ENCODE measurements around the gene MRAP.
"Not testable (repeated sequence)": the region's sequence is repeated elsewhere in the genome, so short reads cannot be mapped to it uniquely, and the experiment has no call there.

The MRAP gene

DNA sequence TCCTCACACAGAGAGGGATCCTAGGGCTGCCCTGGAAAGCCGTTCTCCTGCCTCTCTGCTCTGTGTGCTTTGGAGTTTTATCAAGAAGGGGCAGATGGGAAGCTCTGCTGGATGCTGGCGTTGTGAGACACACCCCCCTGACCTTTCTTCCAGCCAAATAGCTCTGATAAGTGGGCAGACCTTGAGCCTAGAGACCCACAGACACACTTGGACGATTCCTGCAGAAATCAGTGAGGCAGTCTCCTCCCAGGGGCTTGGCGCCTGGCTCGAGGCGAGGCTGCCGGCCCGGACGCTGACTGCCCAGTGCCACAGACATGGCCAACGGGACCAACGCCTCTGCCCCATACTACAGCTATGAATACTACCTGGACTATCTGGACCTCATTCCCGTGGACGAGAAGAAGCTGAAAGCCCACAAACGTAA, at the start of gene MRAP:
Gene MRAP (plus strand): TSS at position 198 of the 424 bp plus-strand sequence. CDS start 117 bp downstream, at position 315.
- peak; percentile 88 for DNase-seq (ENCODE audit: low spot score)

DNA sequence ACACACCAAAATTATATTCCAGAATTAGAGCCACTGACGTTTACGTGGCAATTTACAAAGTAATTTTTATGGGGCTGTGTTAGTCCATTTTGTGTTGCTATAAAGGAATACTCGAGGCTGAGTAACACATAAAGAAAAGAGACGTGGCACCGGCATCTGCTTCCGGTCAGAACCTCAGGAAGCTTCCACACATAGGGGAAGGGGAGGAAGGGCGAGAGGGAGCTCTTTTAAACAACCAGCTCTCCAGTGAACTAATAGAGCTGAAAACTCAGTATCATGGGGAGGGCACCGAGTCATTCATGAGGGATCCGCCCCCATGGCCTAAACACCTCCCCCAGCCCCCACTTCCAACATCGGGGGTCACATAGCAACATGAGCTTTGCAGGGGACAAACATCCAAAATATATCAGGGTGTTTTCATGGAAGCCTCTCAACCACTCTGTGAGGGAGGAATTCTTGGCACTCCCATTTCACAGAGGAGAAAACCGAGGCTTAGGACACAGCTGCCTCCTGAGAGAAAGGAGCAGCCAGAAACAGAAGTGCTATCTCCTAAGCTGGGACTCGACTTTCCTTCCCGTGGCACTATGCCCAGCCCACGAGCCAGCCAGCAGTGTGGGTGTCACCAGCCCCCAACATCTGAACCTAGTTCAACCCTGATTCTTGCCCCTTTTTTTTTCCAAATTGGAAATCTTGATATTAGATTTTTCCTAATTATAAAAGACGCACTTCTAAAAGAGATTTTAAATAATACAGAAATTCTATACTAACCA, 49.0 kb upstream of the MRAP start:
- no peak for DNase-seq (ENCODE audit: low spot score)

DNA sequence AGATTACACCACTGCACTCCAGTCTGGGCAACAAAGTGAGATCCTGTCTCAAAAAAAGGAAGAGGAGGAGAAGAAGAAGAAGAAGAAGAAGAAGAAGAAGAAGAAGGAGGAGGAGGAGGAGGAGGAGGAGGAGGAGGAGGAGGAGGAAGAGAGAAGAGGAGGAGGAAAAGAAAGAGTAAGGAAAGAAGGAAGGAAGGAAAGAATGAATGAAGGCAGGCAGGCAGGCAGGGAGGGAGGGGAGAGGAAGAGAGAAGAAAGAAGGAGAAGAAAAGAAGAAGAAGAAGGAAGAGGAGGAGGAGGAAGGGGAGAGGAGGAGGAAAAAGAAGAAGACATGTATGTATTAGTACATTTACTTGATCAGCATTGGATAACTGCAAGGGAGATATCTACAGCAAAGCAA, 46.5 kb upstream of the MRAP start:
- no peak for DNase-seq (ENCODE audit: low spot score)

DNA sequence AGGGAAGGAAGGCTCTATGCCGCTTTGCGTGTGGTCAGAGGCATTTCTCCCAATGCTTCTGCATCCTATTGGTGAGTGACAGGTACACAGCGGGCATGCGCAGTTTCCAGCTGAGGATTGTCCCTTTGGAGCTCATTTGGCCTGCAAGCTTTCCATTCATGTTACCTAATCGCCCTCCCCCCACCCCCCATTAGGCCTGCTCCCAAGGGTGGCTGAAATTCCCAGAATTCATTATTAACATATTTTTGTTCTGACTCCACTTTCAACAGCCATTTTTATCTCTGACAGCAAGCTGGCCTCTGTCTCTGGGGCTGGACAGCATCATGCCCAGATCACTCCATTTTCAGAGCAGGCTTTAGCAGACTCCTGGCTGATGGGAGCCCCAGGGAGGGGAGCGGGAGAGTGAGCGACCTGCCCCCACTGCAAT, 45.4 kb upstream of the MRAP start:
- no peak for DNase-seq (ENCODE audit: low spot score)

DNA sequence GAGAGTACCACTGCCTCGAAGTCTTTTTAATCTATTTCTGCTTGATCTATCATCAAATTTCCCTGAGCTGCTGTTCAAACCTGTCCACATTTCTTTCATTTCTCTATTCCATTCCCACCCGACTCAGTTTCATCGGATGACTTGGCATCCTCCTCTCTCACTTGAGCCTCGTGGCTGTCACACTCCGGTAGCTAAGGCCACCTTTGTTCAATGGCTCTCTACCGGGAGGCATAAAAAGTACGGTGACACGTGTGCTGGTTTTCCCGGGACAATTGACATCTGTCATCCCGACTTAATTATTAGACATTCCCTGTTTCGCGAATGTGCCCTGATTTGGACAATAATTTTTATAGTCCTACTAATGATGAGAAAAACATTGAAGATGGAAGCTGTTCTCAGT, 42.4 kb upstream of the MRAP start:
- DNase-seq (ENCODE audit: low spot score): no peak

DNA sequence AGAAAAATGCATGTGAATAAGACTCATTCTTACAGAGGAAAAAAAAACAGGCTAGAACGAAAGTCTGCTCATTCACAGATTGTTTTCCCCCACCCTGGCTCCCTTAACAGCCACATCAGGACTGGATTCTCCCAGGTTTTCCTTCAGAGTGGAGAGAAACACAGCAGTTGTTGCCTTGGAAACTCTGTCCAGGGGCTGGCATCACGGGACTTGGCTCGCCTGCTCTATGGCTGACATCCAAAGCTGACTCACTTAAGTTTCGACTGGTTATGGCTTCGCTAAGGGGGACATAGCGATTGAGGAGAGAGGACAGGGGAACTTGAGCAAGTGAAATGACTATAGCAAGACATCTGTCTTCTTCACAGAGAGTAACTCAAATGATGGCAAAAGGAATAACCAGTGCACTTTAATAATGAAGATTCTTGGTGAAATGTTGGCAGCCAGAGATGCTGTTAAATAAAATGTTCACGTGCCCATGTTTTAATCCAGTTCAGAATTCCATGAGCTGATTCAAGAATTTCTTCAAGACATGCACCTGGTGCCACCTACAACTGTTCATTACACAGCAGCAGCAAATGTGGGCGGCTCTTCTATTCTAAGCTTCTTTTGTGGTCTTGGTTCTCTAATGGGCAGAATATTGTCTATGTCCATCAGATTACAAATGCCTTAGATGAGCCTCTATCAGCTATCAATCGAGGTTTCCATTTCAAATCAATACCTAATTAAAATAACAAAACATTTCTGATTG, 41.6 kb upstream of the MRAP start:
- DNase-seq (ENCODE audit: low spot score): no peak

DNA sequence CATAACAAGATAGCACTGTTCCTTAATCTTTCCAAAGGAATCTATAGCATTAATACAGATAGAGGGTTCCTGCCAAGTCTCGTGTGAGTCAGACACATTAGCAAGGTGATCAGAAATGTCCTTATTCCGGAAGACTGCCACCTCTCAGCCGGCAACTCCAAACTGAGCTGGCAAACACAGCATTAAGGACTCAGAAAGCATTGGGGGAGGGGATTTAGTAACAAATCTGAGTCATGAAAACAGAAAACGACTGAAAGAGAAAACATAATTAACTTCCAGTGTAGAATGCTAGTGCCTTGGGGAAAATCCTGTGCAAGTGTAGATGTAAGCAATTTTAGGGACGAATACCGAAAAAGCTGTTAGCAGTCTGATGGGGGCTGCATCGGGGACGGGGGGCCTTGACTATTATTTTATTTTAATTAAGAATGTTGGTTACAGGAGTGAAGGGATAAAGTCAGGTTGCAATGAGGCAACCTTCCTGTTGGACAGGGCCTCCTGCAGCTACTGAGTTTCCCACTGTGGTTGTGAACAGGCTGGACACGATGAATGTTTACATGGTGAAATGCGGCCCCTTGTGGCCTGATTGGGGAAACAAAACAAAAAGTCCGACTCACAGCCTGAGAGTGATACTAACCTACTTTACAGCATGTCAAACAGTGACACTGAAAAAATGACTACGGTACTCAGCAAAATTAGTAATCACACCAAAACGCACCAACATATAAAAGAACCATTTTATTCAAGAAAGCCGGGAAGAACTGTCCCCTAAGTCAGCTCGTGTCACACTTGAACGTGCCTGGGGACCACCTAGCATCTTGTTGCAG, 40.5 kb upstream of the MRAP start:
- DNase-seq (ENCODE audit: low spot score): peak; percentile 84

DNA sequence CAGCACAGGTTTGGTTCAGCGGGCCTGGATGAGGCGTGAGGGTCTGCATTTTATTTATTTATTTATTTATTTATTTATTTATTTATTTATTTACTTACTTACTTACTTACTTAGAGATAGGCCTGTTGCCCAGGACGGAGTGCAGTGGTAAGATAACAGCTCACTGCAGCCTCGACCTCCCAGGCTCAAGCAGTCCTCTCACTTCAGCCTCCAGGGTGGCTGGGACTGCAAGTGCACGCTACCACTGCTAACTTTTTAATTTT, 39.9 kb upstream of the MRAP start:
- DNase-seq (ENCODE audit: low spot score): not testable (repeated sequence)

DNA sequence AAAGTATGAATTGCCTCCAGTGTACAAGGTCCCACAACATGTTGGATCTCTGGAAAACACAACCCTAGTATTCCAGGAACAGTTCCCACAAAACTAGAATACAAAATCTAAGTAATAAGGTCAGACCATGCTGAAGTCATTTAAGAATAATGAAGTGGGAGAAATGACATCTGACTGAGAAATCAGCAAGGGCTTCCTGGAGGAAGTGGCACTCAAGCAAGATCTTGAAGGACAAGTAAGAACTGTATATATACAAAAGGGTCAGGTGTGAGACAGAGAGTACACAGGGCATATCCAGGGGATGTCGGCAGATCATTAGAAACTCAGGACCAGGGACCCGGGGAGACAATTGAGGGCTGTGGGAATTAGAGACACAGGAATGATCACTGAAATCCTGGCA, 38.5 kb upstream of the MRAP start:
- DNase-seq (ENCODE audit: low spot score): no peak

DNA sequence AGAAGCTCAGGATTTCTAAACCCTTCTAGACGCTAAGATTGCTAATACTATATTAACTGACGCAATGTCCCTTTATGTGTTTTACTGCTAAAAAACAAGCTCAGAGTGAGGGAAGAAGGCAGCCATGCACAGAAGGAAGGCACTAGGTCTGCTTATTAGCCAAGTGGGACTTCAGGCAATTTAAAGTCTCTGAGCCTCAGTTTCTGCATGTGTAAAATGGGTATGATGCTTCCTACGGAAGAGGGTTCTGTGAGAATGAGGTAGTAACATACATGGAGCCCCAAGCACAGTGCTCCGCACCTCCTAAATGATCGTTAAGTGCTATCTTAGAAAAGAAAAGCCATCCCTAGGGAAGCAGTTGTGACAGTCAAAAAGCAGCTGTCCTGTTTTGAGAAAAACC, 36.7 kb upstream of the MRAP start:
- DNase-seq (ENCODE audit: low spot score): no peak

DNA sequence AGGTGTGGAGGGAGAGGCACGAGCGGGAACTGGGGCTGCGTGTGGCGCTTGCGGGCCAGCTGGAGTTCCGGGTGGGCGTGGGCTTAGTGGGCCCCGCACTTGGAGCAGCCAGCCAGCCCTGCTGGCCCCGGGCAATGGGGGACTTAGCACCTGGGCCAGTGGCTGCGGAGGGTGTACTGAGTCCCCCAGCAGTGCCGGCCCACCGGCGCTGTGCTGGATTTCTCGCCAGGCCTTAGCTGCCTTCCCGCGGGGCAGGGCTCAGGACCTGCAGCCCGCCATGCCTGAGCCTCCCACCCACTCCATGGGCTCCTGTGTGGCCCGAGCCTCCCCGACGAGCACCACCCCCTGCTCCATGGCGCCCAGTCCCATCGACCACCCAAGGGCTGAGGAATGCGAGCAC, 33.3 kb upstream of the MRAP start:
- DNase-seq (ENCODE audit: low spot score): not testable (repeated sequence)

DNA sequence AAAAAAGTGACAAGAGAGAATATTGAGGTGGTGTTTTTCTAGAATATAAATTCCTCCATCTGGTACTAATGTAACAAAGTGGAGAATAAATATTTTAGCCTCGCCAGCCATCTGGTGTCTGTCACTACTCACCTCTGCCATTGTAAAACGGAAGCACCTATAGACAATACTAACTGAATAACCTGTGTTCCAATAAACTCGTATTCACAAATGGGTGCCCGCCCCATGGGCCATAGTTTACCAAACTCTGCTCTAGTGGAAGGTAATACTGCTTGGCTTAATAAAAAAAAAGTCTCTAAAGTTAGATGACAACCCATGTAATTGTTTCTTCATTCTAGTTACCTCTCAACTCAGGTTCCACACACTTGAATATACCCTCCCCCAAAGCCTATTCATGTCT, 27.9 kb upstream of the MRAP start:
- no peak for DNase-seq (ENCODE audit: low spot score)

DNA sequence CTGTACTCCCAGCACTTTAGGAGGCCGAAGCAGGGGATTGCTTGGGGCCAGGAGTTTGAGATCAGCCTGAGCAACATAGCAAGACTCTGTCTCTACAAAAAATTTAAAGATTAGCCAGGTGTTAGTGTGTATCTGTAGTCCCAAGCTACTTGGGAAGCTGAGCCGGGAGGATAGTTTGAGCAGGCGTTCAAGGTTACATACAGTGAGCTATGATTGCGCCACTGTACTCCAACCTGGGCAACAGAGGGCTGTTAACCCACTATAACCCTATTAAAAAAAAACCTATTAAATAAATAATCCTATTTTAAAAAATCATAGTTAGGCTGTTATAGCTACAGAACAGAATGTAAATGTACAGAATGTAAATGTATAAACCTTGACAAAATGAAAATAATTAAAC, 22.0 kb upstream of the MRAP start:
- no peak for DNase-seq (ENCODE audit: low spot score)

DNA sequence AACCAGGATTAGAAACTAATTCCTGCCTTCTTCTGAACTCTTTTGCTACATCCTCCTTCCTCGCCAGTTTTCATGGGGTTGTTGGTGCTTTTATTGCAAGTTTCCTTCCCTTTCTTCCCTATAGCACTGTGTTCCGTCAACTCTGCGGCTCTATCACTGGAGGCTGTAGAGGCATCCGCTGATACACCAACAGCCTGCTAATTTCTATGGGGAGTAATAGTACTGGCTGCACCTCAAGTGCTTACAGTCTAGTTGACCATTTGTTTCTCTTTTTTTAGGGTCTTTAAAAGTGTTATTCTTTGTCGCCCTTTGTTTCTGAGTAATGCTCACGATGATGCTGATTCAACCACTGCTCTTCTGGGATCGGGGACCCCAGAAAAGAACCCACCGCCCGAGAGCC, 20.6 kb upstream of the MRAP start:
- DNase-seq (ENCODE audit: low spot score): no peak

DNA sequence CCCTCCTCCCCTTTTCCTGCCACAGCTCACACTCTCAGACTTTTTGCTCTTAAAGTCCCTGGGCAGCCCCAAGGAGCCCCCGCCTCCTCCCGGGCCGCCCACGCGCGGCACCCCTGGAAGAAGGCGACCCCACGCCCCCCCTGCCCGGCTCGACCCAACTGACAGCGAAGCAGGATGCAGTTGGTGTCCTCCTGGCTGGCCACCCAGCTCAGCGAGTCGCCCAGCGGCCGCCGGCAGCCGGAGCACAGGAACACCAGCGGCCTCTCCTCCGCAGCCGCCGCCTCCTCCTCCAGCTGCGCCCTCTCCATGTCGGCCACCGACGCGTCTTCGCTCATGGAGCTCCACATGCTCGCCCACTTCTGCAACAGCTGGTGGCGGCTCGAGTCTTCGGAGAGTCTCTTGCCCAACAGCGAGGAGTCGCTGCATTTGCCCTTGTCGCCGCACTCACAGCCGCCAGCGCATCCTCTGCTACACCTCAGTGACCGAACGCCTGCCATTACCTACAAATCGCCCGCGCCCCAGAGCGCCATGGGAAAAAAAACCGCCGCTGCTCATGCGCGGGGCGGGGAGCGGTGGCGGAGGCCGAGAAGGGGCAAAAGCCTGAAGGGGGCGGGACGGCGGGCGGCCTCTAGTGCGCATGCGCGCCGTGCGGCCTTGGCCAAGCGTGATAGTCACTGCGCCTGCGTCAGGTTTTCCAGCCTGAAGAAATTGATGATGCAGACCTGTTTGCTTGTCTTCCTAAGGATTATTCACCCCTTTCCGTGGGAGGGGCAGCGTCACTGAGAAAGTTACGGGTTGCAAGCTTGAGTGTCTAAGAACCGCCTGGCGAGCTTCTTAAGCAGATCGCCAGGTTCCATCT, 19.9 kb upstream of the MRAP start, which contains the start of gene MIS18A:
Gene MIS18A (minus strand): TSS at position 532 of the 859 bp plus-strand sequence. CDS start 35 bp downstream, at position 497.
- DNase-seq (ENCODE audit: low spot score): peak; percentile 93

DNA sequence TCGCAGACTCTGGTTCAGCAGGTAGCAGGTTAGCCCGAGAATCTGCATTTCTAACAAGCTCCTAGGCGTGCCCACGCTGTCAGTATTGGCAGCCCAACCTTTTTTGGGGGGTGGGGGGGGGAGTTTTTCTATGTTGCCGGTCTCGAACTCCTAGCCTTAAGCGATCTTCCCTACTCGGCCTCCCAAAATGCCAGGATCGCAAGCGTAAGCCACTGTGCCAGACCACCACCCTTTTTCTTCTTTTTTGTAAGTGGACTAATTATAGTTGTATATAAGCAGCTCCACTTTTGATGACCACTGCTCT, 19.3 kb upstream of the MRAP start:
- DNase-seq (ENCODE audit: low spot score): no peak

DNA sequence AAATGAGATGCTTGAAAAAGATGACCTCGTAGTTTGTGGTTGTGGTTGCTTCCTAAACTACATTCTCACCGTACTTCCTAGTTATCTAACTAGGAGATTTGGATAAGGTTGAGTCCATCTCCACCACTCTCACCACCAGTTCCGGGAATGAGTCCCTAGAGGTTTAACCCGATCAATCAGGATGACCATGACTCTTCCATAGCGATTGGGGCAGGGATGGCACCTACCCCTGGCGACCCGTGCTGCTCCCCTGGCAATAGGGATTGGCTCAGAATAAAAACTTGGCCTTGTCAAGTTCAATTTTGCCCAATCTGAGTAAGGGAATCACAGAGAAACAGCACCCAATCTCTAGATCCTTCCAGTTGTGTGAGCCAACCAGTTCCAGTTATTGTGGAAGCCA, 17.1 kb upstream of the MRAP start:
- DNase-seq (ENCODE audit: low spot score): no peak

DNA sequence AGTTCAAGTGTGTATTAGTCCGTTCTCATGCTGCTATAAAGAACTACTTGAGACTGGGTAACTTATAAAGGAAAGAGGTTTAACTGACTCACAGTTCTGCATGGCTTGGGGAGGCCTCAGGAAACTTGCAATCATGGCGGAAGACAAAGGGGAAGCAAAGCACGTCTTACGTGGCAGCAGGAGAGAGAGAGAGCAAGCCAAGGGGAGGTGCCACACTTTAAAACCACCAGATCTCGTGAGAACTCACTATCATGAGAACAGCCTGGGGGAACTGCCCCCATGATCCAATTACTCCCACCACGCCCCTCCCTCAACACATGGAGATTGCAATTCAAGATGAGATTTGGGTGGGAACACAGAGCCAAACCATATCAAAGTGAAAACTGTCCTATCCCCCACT, 15.7 kb upstream of the MRAP start:
- DNase-seq (ENCODE audit: low spot score): no peak

DNA sequence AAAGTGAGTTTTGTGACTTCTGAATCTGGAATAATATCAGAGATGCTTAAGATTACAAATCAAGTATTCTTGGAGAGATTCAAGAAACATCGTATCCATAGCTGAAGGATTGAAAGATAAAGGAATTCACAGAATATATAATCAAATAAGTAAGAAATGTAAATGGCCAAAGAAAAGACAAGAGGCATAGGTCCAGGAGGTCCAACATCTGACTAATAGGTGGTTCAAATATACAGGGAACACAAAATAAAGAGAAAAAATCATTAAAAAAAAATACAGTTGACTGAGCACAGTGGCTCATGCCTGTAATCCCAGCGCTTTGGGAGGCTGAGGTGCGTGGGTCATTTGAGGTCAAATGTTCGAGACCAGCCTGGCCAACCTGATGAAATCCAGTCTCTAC, 13.2 kb upstream of the MRAP start:
- no peak for DNase-seq (ENCODE audit: low spot score)

DNA sequence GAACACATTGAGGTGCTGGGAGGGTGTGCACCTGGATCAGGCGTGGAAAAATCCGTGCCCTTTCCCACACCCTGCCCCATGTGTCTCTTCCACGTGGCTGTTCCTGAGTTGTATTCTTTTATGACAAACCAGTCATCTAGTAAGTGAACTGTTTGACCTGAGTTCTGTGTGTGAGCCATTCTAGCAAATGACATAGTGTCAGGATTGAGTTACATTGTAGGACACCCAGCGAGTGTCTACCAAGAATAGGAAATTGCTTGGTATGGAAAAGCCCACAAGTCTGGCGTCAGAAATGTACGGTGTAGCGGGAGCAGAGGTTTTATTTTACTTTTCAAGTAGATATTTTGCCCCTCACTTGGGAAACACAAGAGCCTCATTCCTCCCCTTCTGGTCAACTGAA, 1.2 kb upstream of the MRAP start:
- DNase-seq (ENCODE audit: low spot score): no peak

DNA sequence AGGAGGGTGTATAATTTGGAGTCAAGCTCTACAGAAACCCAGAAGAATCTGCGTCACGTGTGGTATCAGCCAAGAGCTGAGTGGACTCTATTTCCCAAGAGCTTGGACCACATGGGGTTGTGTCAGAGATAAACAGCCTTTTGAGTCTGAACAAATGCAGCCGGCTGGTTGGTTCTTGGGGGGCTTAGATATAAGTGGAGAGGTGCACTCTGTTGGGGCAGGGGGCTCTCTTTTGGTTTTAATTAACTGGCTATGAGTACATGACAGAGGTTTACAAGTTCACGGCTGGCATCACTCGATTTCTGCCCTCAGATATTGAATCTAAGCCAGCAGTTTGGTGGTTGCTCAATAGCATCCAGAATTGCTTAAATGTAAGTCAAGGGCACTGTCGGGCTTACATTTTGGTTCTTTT, 501 bp upstream of the MRAP start:
- no peak for DNase-seq (ENCODE audit: low spot score)

DNA sequence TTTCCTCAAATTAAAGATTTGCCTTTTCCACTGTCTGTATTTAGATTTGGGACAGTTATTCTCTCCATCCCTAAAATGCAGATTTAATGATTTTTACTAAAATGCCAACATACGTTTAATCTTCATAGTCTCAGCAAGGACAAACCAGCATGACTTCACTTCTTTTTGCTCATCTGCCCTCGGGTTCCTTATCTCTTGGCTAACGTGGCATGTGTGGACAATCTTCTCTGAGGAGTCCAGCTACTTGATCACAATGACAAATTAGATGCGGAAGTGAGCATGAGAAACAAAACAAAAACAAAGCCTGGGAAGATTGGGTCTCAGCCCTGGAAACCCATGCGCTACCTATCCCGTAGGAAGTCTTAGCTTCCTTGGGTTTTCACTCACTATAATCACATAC, 1.0 kb downstream of the MRAP start:
- no peak for DNase-seq (ENCODE audit: low spot score)

All from cerebellar cortex (tissue), 1 donor.